ENCODE data around the gene KHSRP. TPM values are rescaled to one million over a fixed set of nuclear protein-coding genes. Genes with fewer than 3 reads are reported as not detected.

Gene KHSRP
- total and polyA plus RNA-seq, 2 of the 13 experiments (the other 11 are each of a cell fraction or from before 2014, with no cell fraction given): 72.1 to 129 TPM

DNA sequence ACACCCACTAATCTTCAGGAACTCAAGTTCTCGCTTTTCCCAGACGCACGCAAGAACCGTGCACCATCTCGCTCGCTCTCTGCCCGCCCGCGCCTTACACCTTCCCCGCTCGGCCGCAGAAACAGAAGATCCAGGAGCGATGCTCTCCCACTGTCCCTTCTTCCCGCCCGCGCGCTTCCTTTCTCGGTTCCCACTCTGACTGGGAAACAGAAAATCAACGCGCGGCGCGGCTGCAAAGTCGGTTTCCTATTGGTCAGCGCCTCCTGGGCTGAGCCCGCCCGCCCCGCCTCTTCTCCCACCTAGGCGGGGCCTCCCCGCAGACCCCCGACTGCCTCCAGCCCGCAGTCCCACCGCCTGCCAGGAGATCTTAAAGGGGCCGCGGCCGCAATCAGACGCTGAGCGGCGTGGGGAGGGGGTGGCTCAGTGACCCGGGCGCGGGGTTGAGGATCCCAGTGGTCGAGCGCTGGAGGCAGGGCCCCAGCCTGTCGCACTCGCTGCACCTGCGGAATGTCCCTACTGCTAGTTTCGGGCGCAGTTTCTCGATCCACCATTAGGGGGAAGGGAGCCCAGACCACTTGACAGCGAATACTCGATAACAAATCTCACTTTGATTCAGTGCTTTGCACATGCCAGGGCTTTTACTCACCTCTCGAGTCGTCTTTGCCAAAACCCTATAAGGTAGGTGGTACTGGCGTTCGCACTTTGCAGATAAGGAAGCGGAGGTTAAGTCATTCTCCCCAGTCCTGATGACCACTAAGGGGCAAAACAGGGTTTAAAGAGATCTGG is 35.7 kb upstream of the KHSRP start (continued):
- TF ChIP-seq ZKSCAN8 (CRISPR knock-in tag; IDR thresholded peaks at IDR 0.05; ENCODE audit: borderline replicate concordance): peak; percentile 62; the same call in 1 of the 2 replicates
- no peak for TF ChIP-seq NFE2 (CRISPR knock-in tag; IDR thresholded peaks at IDR 0.05)
- TF ChIP-seq, protein P1, sequence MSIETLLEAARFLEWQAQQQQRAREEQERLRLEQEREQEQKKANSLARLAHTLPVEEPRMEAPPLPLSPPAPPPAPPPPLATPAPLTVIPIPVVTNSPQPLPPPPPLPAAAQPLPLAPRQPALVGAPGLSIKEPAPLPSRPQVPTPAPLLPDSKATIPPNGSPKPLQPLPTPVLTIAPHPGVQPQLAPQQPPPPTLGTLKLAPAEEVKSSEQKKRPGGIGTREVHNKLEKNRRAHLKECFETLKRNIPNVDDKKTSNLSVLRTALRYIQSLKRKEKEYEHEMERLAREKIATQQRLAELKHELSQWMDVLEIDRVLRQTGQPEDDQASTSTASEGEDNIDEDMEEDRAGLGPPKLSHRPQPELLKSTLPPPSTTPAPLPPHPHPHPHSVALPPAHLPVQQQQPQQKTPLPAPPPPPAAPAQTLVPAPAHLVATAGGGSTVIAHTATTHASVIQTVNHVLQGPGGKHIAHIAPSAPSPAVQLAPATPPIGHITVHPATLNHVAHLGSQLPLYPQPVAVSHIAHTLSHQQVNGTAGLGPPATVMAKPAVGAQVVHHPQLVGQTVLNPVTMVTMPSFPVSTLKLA (IDR thresholded peaks at IDR 0.05): no peak
- peak; percentile 44; the same call in 1 of the 3 replicates for TF ChIP-seq MXI1 (IDR thresholded peaks at IDR 0.05; ENCODE audit: borderline replicate concordance, low read depth, low read length)
- no peak for TF ChIP-seq ZNF720 (CRISPR knock-in tag; IDR thresholded peaks at IDR 0.05)
- TF ChIP-seq SAP130 (CRISPR knock-in tag; IDR thresholded peaks at IDR 0.05; ENCODE audit: low read depth): peak; percentile 75
- peak; percentile 10; the same call in 1 of the 2 replicates for TF ChIP-seq ZNF768 (CRISPR knock-in tag; IDR thresholded peaks at IDR 0.05)
- TF ChIP-seq, protein P2, sequence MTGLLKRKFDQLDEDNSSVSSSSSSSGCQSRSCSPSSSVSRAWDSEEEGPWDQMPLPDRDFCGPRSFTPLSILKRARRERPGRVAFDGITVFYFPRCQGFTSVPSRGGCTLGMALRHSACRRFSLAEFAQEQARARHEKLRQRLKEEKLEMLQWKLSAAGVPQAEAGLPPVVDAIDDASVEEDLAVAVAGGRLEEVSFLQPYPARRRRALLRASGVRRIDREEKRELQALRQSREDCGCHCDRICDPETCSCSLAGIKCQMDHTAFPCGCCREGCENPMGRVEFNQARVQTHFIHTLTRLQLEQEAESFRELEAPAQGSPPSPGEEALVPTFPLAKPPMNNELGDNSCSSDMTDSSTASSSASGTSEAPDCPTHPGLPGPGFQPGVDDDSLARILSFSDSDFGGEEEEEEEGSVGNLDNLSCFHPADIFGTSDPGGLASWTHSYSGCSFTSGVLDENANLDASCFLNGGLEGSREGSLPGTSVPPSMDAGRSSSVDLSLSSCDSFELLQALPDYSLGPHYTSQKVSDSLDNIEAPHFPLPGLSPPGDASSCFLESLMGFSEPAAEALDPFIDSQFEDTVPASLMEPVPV (CRISPR knock-in tag; IDR thresholded peaks at IDR 0.05): 0 out of 2 replicates have a peak, but pooled peaks have one; percentile 61
- TF ChIP-seq MYC (CRISPR knock-in tag; IDR thresholded peaks at IDR 0.05; ENCODE audit: borderline replicate concordance): peak; percentile 69
- TF ChIP-seq, protein P3, sequence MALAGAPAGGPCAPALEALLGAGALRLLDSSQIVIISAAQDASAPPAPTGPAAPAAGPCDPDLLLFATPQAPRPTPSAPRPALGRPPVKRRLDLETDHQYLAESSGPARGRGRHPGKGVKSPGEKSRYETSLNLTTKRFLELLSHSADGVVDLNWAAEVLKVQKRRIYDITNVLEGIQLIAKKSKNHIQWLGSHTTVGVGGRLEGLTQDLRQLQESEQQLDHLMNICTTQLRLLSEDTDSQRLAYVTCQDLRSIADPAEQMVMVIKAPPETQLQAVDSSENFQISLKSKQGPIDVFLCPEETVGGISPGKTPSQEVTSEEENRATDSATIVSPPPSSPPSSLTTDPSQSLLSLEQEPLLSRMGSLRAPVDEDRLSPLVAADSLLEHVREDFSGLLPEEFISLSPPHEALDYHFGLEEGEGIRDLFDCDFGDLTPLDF (CRISPR knock-in tag; IDR thresholded peaks at IDR 0.05): 0 out of 2 replicates have a peak, but pooled peaks have one; percentile 37
- no peak; the same call in 1 of the 2 replicates for TF ChIP-seq MEIS2 (CRISPR knock-in tag; IDR thresholded peaks at IDR 0.05)
- TF ChIP-seq ZNF841 (CRISPR knock-in tag; IDR thresholded peaks at IDR 0.05; ENCODE audit: borderline replicate concordance): no peak
- peak; percentile 39; the same call in 1 of the 2 replicates for TF ChIP-seq ZNF792 (CRISPR knock-in tag; IDR thresholded peaks at IDR 0.05)
- TF ChIP-seq ATF1 (CRISPR knock-in tag; IDR thresholded peaks at IDR 0.05): no peak
- TF ChIP-seq ZNF30 (CRISPR knock-in tag; IDR thresholded peaks at IDR 0.05): no peak
- TF ChIP-seq, protein P4, sequence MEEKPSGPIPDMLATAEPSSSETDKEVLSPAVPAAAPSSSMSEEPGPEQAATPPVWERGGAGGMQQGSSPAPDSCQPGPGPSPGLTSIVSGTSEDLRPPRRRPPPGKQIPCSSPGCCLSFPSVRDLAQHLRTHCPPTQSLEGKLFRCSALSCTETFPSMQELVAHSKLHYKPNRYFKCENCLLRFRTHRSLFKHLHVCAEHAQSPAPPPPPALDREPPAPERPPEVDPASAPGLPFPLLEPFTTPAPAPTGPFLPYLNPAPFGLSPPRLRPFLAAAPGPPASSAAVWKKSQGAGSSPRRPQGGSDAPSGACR (CRISPR knock-in tag; IDR thresholded peaks at IDR 0.05): no peak
- TF ChIP-seq, protein P5, sequence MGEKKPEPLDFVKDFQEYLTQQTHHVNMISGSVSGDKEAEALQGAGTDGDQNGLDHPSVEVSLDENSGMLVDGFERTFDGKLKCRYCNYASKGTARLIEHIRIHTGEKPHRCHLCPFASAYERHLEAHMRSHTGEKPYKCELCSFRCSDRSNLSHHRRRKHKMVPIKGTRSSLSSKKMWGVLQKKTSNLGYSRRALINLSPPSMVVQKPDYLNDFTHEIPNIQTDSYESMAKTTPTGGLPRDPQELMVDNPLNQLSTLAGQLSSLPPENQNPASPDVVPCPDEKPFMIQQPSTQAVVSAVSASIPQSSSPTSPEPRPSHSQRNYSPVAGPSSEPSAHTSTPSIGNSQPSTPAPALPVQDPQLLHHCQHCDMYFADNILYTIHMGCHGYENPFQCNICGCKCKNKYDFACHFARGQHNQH (CRISPR knock-in tag; IDR thresholded peaks at IDR 0.05): peak; percentile 81
- TF ChIP-seq, protein P6, sequence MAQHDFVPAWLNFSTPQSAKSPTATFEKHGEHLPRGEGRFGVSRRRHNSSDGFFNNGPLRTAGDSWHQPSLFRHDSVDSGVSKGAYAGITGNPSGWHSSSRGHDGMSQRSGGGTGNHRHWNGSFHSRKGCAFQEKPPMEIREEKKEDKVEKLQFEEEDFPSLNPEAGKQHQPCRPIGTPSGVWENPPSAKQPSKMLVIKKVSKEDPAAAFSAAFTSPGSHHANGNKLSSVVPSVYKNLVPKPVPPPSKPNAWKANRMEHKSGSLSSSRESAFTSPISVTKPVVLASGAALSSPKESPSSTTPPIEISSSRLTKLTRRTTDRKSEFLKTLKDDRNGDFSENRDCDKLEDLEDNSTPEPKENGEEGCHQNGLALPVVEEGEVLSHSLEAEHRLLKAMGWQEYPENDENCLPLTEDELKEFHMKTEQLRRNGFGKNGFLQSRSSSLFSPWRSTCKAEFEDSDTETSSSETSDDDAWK (CRISPR knock-in tag; IDR thresholded peaks at IDR 0.05): no peak
- no peak for TF ChIP-seq BHLHE40 (IDR thresholded peaks at IDR 0.05; ENCODE audit: low read length)
- TF ChIP-seq ZNF577 (CRISPR knock-in tag; IDR thresholded peaks at IDR 0.05; ENCODE audit: borderline replicate concordance, low read depth): no peak
